ENCODE measurements around the gene GABRR1.
A peak's percentile ranks its signal among the peaks of the same experiment; 100 is the strongest.
"Not testable (repeated sequence)": the region's sequence is repeated elsewhere in the genome, so short reads cannot be mapped to it uniquely, and the experiment has no call there.

Gene GABRR1

GRCh38 chr6:89160331-89161092, 56.6 kb downstream of the GABRR1 start:
- no peak for DNase-seq (ENCODE audit: low spot score)

DNA sequence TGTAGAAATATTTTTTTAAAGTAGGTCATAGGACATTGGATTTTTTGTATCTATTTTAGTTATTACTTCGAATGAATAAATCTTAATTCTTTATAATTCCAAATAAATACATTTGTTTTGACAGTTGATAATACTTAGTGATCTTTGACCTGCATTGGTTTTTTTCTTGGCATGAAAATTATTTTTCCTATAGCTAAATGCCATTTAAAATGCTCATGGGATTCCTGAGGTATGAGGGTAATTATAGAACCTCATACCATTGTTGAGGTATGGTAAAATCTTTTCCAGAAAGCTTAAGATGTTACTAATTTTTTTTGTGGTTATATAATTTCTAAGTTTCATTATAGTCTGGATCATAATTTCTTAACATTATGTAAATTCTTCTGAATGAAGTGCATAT, 63.0 kb downstream of the GABRR1 start:
- DNase-seq (ENCODE audit: low spot score), result no peak

GRCh38 chr6:89148016-89148750, 69.0 kb downstream of the GABRR1 start:
- DNase-seq (ENCODE audit: low spot score), result no peak

- DNase-seq (ENCODE audit: low spot score), result peak; percentile 19
Observed at GRCh38 chr6:89146718-89147700, 70.1 kb downstream of the GABRR1 start.

- DNase-seq (ENCODE audit: low spot score), result peak; percentile 63
Observed at GRCh38 chr6:89145956-89146717, 71.0 kb downstream of the GABRR1 start, which contains the start of gene PM20D2. TSS of gene PM20D2 (plus strand) at chr6:89146055. CDS start at chr6:89146145, 90 bp downstream.

DNA sequence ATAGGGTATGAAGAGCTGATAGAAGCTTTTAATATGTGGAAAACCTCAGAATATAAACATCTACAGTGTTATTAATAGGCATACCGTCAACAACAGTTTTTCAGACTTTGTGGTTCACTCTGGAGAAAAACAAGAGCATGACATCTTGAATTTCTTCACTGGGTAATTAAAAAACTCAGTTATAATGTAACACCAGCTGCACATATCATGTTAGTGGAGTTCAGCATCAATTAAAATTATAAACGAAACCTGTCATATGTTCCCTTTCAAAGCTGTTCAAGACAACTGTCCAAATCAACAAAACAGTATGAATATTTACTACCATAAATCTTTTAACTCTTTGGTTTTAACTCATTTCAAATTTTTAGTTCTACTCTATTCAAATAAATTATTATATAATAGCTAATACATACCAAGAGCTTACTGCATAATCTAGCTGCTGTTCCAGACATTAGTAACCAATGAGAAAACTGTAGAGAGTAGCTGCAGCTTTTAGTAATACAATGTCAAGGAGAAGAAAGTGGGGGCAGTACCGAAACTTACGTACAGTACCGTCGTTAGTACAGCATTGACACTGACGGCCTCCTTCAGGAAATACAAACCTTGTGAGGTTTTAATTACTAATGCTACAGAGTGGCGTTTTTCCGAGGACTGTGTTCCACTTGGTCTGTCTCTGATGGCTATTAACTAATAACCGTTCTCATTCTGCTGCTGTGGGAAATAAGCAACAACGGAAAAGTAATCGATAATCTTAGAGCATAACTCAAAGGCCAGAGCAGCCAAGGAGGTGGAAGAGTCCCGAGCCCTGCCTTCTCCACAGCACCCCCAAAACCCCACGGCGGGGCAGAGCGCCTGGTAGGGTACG, 71.8 kb downstream of the GABRR1 start:
- no peak for DNase-seq (ENCODE audit: low spot score)

DNA sequence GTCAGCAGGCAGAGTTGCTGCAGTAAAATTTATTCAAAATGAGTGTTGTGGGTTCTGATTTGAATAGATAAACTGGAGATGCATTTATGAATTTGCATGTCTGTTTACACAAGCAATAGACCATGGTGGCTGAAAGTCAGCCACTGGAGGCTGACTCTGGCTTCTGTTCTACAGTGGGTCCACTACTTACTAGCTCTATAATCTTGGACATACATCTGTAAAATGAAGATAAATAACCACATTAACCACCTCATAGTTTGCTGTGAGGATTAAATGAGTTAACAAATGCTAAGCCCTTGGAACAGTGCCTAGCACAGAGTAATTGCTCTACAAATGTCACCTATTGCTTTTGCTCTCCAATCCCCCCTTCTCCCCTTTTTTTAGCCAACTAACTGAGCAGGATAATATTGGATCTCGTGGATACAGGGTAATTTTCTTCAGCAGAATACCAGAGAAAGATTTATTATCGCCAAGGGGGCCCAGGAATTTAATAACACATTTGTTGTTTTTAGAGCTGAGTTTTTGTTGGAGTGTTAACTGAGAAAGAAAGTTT, 72.7 kb downstream of the GABRR1 start:
- no peak for DNase-seq (ENCODE audit: low spot score)

DNA sequence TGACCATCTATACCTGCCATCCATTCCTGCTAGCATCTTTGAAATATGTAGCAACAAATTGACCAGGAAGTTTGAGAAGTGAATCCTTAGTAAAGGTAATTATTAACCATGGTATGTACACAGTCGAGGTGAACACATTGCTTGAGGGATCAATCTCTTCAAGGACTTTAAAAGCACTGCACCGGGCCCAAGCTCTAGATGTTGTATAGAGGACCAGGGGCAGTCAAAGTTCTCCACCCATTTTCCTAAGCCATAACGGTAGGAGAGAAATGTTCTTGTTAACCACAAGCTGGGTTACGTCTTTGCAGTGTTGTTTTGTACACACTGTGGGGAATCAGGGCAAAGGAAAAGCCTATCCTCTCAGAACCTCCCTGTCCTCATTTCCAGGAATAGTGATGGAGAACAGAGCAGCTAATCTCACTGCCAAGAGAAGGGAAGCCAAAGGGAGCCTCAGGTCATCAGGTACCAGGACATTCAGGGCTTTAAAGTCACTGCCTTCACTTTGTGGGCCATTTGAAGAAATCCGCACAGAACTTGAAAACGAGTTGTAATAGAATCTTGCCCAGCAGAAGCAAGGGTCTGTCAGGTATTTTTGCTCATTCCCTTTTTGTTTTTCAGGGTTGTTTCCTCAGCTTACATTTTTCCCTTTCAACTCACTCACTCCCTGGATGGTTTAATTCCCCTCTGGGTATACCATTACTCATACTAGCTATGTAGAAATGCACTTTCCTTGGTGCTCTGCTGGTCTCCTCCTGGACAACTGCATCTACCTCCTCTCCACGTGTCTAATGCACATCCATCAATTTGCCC, 76.6 kb downstream of the GABRR1 start:
- no peak for DNase-seq (ENCODE audit: low spot score)

DNA sequence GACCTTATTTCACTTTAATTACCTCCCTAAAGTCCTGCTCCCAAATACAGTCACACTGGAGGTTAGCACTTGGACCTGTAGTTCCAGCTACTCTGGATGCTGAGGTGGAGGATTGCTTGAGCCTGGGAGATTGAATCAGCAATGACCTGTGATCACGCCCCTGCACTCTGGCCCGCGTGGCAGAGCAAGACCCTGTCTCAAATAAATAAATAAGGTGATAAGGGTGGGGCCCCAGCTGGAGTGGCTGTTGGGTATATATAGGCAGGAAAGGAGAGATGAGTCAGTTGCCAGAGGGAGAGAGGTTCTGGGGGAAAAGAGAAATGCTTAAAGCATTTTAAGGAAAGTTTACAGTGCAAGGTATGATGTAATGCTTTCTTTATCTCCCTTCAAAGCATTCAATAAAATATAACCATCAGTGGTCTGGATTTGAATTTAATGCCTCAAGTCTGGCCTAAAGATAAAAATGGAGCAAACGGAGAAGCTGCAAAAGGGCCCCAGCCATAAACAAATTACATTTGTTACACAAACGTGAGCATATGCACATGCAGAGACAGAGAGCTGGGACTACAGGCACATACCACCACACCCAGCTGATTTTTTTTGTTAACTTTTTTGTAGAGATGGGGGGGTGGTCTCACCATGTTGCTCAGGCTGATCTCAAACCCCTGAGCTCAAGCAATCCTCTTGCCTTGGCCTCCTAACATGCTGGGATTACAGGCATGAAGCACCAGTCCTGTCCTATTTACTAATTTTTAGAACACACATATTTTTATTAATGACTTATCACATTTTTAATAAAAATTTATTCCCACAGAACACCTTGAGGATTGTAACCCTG, 77.4 kb downstream of the GABRR1 start:
- no peak for DNase-seq (ENCODE audit: low spot score)

- DNase-seq (ENCODE audit: low spot score), result no peak
Observed at GRCh38 chr6:89138173-89138572, 79.0 kb downstream of the GABRR1 start.

- no peak for DNase-seq (ENCODE audit: low spot score)
Observed at GRCh38 chr6:89134723-89135122, 82.4 kb downstream of the GABRR1 start.

GRCh38 chr6:89133981-89134380, 83.2 kb downstream of the GABRR1 start:
- no peak for DNase-seq (ENCODE audit: low spot score)

DNA sequence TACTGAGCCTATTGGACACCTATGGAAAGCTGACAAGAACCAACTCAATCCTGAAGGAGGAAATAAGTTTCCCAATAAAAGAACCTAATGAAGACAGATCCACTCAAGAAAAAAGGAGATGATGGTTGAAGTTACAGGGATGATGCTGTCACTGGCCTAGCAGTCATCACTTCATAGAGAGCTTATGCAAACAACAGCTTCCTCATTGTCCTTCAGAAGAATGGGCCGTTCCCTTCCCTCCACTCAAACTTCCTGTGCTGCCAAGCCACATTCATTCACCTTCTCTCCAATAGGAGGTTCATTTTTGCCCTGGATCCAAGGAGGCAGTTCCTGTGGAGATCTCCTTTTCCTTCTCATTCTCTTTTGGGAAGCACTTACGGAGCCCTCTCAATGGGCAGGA, 85.1 kb downstream of the GABRR1 start:
- DNase-seq (ENCODE audit: low spot score), result no peak

DNA sequence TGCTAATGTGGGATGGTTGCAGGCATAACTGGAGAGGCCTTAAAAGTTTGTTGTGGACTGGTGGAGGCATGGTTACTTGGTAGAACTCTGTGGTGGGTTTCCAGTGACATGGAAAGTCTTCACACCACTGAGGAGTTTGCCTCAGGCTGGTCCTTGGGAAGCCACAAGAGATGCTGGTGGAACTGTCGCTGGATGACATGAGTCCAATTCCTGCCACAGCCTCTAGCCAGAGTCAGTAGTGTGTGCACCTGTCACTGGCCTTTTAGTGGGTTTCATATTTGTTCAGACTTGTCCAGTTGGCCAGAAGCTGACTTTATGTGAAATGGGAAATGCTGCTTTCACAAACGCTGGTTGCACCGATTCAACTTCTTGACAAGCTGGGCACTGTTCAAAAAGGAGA, 85.6 kb downstream of the GABRR1 start:
- DNase-seq (ENCODE audit: low spot score), result no peak

GRCh38 chr6:89128256-89128671, 88.9 kb downstream of the GABRR1 start:
- not testable (repeated sequence) for DNase-seq (ENCODE audit: low spot score)

Data from SK-N-DZ (cell line).